Activated CD4-positive, alpha-beta memory T cell treated with anti-CD3 and anti-CD28 coated beads, Interleukin-2, amount 10 ng/mL, durations not matched to agents 7 days and 5 days (primary cell): ENCODE results near the gene SLC9C1. TPM values are rescaled to one million over a fixed set of nuclear protein-coding genes. Genes with fewer than 3 reads are reported as not detected.

Experiments used
- CTCF ChIA-PET: fragments of 350-600 bp; sonication (Branson Sonifier 250); formaldehyde crosslinking; loops from one replicate; lab custom pipeline; 2021; ENCODE audit warnings: antibody characterized with exemption, inconsistent platforms; lab: Charles Lee
- POLR2A ChIA-PET: fragments of 350-600 bp; sonication (Branson Sonifier 250); formaldehyde crosslinking; loops from one replicate; lab custom pipeline; 2021; ENCODE audit warnings: antibody characterized with exemption; lab: Charles Lee
- DNase-seq: peaks from one replicate; pipeline ENCODE4 v3.0.0-alpha.2; 2020
- H3K27ac Mint-ChIP-seq: one replicate; pipeline ENCODE4 v1.8.0; 2021; ENCODE audit warnings: mild to moderate bottlenecking, mixed read lengths
- H3K27me3 Mint-ChIP-seq: one replicate; pipeline ENCODE4 v1.8.0; 2021; ENCODE audit warnings: mixed read lengths
- H3K36me3 Mint-ChIP-seq: one replicate; pipeline ENCODE4 v1.8.0; 2021; ENCODE audit warnings: low read depth, mixed read lengths
- H3K4me1 Mint-ChIP-seq: one replicate; pipeline ENCODE4 v1.8.0; 2021; ENCODE audit warnings: mixed read lengths
- H3K4me3 Mint-ChIP-seq: one replicate; pipeline ENCODE4 v1.8.0; 2021; ENCODE audit warnings: mild to moderate bottlenecking, mixed read lengths
- H3K9me3 Mint-ChIP-seq: one replicate; pipeline ENCODE4 v1.8.0; 2021; ENCODE audit warnings: mixed read lengths
- total RNA-seq, 2 experiments: library from RNA; stranded (reverse); gene quantifications; one replicate each; pipeline ENCODE4 v1.2.3, GENCODE V29; 2021

The SLC9C1 gene
- not detected for total RNA-seq

DNA sequence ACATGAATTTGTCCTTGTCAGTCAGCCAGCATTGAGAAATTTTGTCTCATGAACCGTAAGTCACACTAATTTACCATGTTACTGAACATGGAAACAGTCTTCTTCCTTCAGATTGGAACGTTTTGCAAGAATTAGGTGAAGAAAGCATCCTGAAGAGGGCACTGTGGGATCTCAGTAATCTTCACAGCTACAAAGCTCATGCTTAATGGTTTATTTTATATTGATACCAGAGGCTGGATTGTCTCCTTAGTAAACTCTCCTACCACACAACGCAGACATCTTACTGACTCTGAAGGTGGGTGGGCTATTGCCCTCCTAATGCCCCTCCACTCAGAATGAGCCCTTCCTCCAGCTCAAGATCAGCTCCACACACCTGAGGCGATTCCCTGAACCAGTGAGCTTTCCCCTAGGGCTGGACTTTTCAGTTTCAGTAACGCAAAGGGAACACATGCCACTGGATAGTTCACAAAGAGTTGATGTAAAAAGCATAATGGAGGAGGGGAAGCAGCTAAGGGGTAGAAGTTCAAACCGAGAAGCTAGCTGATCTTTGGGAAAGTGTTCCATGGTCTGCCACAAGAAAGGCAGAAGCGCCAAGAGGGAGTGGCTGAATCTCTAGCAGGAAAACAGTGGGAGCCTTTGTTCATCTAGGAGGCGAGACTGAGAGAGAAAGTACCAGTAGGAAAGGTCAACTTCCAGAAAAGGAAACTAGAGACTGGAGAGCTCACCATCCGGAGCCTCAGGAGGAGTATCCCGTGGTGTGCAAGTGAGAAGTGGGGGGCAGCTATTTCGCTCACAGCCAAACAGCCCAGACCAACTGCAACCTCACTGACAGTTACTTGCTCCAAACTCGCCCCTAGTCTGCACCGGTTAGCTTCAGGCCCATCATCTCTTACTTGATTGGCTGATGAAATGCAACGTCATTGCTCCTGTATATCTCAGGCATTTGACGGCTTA is at the start of gene SLC9C1:
Gene SLC9C1, minus strand, starts transcription at position 849 of the 954 bp plus-strand sequence. CDS start 7,425 bp downstream, outside the sequence.
- no peaks in the 10 kb centered on the region for H3K9me3 Mint-ChIP-seq
- H3K27ac Mint-ChIP-seq, result no peak within 1 kb of the TSS
- peak within 1 kb of the TSS; percentile 51 for H3K4me3 Mint-ChIP-seq
- DNase-seq, result peak; percentile 48
- H3K4me1 Mint-ChIP-seq, result peaks cover 28% of the 10 kb centered on the region
- POLR2A ChIA-PET, result interaction anchor here (1.2 to 1.6 kb wide), 3 partner anchors 10 to 144 kb away, joined by 3 to 5 read pairs (median 3); no protein-coding TSS in a partner anchor
- no peaks in the 10 kb centered on the region for H3K36me3 Mint-ChIP-seq
- CTCF ChIA-PET, result interaction anchor here (0.7 to 4.8 kb wide), 38 partner anchors 8 to 742 kb away, joined by 3 to 42 read pairs (median 5); partner anchors contain the start of gene CD200
- no peaks in the 10 kb centered on the region for H3K27me3 Mint-ChIP-seq

DNA sequence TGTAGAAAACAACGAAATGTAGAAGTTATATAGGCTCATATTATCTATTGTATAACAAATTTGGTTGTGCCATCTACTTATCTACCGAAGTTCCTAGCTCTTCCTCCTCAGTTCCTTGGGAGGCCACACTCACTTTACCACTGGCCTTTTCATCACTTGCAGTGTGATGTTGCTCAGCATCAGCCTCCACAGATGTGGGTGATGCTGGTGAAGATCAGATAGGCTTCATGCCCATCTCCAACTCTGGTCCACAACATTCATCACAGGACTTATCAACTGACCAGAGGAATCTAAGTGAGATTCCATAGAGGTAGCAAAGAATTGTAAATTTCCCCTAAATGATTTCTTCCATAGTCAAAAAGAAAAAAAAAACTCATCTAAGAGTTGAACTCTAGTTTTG is 47.4 kb upstream of the SLC9C1 start:
- CTCF ChIA-PET, result no interaction called here
- no peak for DNase-seq
- Mint-ChIP-seq H3K4me1 (peaks cover 28% of the 10 kb centered on the region), H3K9me3 (peaks cover 8% of the 10 kb centered on the region), H3K27me3 (no peaks in the 10 kb centered on the region), H3K27ac (no peak overlapping the region), H3K36me3 (peaks cover 36% of the 10 kb centered on the region), H3K4me3 (no peak overlapping the region)
- POLR2A ChIA-PET, result no interaction called here

DNA sequence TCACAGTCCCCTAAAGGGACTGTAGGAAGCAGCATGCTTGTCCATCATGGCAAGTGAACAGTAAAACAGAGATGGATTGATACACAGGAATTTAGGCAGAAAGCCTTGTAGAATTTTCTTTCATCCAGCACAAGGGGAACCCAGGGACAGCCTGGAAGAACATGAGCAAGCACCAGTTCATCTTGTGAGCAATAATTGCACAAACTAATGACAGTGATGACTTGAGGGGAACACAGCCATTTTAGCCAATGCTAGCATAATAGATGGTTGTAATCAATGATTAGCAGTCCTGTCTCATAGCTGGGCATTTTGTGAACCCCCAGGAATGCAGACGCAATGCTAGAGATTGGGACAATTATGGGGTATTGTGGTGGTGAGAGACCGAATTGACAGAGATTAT is 45.6 kb upstream of the SLC9C1 start:
- H3K4me3 Mint-ChIP-seq, result no peak overlapping the region
- H3K9me3 Mint-ChIP-seq, result peaks cover 5% of the 10 kb centered on the region
- peaks cover 19% of the 10 kb centered on the region for H3K36me3 Mint-ChIP-seq
- ChIA-PET POLR2A (no interaction called here), CTCF (interaction anchor here (1.7 kb wide), 1 partner anchor 202 kb away, joined by 3 read pairs; no protein-coding TSS in a partner anchor)
- no peak overlapping the region for H3K27ac Mint-ChIP-seq
- H3K27me3 Mint-ChIP-seq, result no peaks in the 10 kb centered on the region
- peaks cover 40% of the 10 kb centered on the region for H3K4me1 Mint-ChIP-seq
- no peak for DNase-seq

DNA sequence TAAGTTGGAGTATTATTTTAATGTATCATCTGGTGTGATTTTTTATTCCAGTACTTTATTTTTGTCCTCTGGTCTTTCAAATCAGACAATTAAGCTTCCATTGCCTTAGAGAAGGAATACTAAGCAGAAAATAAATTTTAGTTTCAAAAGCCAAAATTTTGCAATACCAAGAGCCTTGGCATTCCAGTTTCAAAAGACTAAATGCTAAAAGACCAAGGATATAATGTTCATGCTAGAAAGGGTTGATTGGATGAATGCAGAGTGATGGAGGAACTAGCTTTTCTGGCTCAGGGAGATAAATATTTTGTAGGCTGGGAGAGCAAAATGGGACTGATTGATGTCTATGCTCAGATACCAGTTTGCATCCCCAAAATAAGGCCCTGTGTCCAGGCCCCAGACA is 45.1 kb upstream of the SLC9C1 start:
- POLR2A ChIA-PET, result no interaction called here

DNA sequence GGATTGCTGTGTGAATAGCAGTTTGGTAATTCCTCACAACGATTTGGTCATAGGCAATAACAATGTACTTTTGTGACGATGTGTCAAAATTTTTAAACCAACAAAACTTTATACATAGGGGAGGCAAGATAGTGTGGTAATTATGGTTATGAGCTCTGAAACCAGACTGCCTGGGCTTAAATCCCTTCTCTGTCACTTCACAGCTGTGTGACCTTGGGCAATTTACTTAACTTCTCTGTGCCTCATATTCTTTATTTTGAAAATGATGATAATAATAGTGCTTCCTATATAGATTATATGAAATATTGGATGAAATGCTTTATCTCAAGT is 44.7 kb upstream of the SLC9C1 start:
- Mint-ChIP-seq H3K36me3 (peaks cover 9% of the 10 kb centered on the region), H3K4me3 (no peak overlapping the region), H3K27ac (no peak overlapping the region), H3K9me3 (peaks cover under 1% of the 10 kb centered on the region), H3K27me3 (no peaks in the 10 kb centered on the region), H3K4me1 (peaks cover 48% of the 10 kb centered on the region)
- no peak for DNase-seq
- POLR2A ChIA-PET, result no interaction called here
- CTCF ChIA-PET, result interaction anchor here (0.7 to 1.7 kb wide), 5 partner anchors 11 to 227 kb away, joined by 3 to 6 read pairs (median 4); no protein-coding TSS in a partner anchor

More for the DNA sequence above, 45.1 kb upstream of the SLC9C1 start:
- H3K9me3 Mint-ChIP-seq, result peaks cover 3% of the 10 kb centered on the region
- H3K4me1 Mint-ChIP-seq, result peaks cover 45% of the 10 kb centered on the region
- CTCF ChIA-PET, result interaction anchor here (1.0 to 1.7 kb wide), 3 partner anchors 10 to 202 kb away, joined by 3 to 4 read pairs (median 4); no protein-coding TSS in a partner anchor
- no peak overlapping the region for H3K27ac Mint-ChIP-seq
- no peak overlapping the region for H3K4me3 Mint-ChIP-seq
- no peak for DNase-seq
- no peaks in the 10 kb centered on the region for H3K27me3 Mint-ChIP-seq
- peaks cover 14% of the 10 kb centered on the region for H3K36me3 Mint-ChIP-seq

DNA sequence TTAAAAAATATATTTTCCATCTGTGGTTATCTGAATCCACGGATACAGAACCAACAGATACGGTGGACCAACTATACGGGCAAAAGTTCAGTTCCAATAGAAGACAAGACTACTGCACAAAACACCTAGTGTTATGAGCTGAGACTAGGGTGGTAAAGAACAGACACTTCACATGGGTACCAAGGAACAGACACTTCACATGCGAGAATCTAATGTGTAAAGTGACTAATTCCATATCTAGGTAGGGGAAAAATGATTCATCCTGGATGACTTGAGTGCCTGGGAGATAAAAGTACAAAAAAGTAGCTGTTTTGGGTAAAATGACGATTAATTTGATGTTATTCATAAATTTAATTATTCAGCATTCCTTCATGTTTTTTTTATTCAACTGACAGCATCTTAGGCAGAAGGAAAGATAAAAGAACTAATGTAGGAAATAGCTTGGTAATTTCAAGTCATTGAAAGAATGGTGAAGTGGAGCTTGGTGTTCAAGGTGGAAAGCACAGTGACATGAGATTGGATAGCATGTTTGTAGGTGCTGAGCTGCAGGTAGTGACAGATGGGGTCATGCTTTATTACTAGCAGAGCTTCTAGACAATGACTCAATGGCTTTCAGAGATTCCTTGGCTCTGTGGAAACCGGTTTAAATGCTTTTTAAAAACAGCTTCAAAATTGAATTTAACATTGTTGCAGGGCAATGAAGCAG is 44.2 kb upstream of the SLC9C1 start:
- Mint-ChIP-seq H3K36me3 (peaks cover 8% of the 10 kb centered on the region), H3K4me3 (no peak overlapping the region), H3K9me3 (no peaks in the 10 kb centered on the region), H3K27me3 (no peaks in the 10 kb centered on the region), H3K27ac (no peak overlapping the region), H3K4me1 (peaks cover 50% of the 10 kb centered on the region)
- no peak for DNase-seq
- POLR2A ChIA-PET, result no interaction called here
- CTCF ChIA-PET, result interaction anchor here (0.7 to 1.7 kb wide), 6 partner anchors 11 to 226 kb away, joined by 3 to 6 read pairs (median 4); no protein-coding TSS in a partner anchor

DNA sequence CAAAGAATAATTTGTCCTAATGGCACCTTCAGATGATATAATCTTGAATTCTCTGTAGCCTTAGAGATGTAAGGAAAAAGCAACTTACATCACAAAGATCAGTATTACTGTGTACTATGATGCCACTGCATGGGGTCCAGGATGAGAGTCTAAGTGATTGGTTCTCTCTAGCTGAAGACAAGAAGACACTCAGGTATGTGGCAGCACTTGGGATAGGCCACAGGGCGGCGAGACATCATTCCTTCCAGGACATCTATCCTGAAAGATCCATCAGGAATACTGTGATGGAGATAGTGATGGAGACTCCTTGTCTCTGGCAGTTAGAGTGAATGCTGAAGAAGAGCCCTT is 41.4 kb upstream of the SLC9C1 start:
- ChIA-PET CTCF (interaction anchor here (1.1 to 3.9 kb wide), 3 partner anchors 43 to 163 kb away, joined by 3 to 17 read pairs (median 5); partner anchors contain the start of gene BTLA), POLR2A (interaction anchor here (1.3 kb wide), 1 partner anchor 179 kb away, joined by 3 read pairs; no protein-coding TSS in a partner anchor)
- DNase-seq, result no peak
- no peak overlapping the region for H3K4me3 Mint-ChIP-seq
- H3K4me1 Mint-ChIP-seq, result peaks cover 49% of the 10 kb centered on the region
- H3K27ac Mint-ChIP-seq, result no peak overlapping the region
- no peaks in the 10 kb centered on the region for H3K27me3 Mint-ChIP-seq
- H3K9me3 Mint-ChIP-seq, result no peaks in the 10 kb centered on the region
- no peaks in the 10 kb centered on the region for H3K36me3 Mint-ChIP-seq

DNA sequence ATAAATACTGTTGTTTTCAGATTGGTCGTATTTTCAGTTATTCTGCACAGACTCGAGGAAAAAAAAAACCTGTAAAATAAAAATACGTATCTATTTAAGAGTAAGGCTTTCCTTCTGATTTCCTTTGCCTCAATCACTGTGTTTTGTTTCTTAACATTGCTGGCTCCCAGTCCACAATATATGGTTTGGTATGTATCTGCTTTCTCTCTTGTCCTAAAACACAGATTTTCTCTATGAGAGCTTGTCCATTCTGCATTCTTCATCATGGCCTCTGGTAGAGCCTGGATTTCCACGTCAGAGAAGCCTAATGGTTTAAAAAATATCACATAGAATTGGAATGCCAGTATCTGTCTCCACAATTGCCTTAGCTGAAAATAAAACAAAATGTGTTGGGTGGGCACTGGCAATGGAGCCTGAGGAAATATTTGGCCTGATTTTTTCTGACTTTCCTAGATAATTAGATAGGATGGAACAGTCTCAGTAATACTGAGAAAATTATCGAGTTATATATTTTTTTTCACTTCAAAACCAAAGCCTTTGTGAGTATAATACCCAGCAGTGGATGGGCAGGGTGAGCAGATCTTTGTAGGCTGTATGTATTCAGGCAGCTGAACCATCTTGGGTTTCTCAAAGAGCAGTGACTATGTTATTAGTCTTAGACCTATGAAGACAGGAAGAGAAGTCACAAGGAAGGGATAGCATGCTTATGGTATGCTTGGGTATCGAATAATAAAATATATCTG is 40.8 kb upstream of the SLC9C1 start:
- peak overlapping the region; percentile 84 for H3K4me3 Mint-ChIP-seq
- CTCF ChIA-PET, result interaction anchor here (0.8 to 3.9 kb wide), 6 partner anchors 36 to 223 kb away, joined by 3 to 34 read pairs (median 14); partner anchors contain the start of gene BTLA

DNA sequence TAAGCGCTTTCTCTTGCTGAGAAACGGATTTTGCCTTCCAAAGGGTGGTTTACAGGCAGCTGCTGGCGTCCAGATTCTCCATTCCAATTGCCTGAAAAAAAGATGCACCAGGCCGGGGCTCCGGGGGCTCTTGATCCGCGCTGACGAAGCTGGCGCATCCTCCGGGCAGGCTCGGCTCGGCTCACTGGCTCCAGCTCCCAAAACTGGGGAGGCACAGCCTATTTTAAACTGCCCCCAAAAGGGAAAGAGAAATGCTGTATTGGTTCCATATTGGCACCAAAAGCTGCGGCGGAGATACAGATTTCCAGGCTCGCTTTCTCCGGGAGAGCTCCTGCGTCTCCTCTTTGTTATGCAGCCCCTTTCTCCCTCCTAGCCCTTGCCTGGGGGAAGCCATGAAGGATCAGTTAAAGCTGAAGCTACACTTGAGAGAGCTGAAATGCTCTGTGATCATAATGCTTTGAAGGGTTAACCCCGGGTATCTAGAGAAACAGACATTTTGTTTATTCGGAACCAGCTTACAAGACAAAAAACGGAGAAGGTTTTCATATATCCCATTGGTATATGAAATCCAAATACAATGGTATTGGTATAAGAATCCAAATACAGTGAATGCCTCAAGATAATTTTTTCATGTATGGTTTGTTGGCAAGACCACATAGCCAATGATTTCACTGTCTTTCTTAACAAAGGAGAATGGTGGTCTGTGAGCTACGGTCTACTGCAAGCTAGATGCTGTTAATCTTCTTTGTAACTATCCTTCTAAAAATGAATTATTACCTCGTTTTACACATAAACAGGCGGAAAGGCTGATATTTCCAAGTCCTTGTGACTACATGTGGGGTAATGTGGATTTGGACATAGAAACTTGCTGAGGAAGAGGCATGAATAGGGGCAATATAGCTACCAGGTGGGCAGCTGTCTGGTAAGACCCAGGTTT is 39.6 kb upstream of the SLC9C1 start:
- CTCF ChIA-PET, result interaction anchor here (0.8 to 3.9 kb wide), 23 partner anchors 12 to 222 kb away, joined by 3 to 34 read pairs (median 4); partner anchors contain the start of genes BTLA and SLC9C1
- POLR2A ChIA-PET, result interaction anchor here (0.7 to 3.2 kb wide), 18 partner anchors 11 to 355 kb away, joined by 3 to 35 read pairs (median 4); partner anchors contain the start of genes ABHD10, BTLA and GCSAM
- Mint-ChIP-seq H3K36me3 (no peaks in the 10 kb centered on the region), H3K9me3 (no peaks in the 10 kb centered on the region), H3K27ac (peak overlapping the region; percentile 67), H3K4me1 (peaks cover 48% of the 10 kb centered on the region), H3K27me3 (no peaks in the 10 kb centered on the region), H3K4me3 (peak overlapping the region; percentile 84)
- DNase-seq, result peak; percentile 24

More for the DNA sequence above, 40.8 kb upstream of the SLC9C1 start:
- H3K27me3 Mint-ChIP-seq, result no peaks in the 10 kb centered on the region
- POLR2A ChIA-PET, result interaction anchor here (1.3 to 3.2 kb wide), 3 partner anchors 29 to 179 kb away, joined by 3 to 35 read pairs (median 13); partner anchors contain the start of gene BTLA
- no peak for DNase-seq
- H3K36me3 Mint-ChIP-seq, result no peaks in the 10 kb centered on the region
- H3K27ac Mint-ChIP-seq, result no peak overlapping the region
- H3K4me1 Mint-ChIP-seq, result peaks cover 49% of the 10 kb centered on the region
- H3K9me3 Mint-ChIP-seq, result no peaks in the 10 kb centered on the region

DNA sequence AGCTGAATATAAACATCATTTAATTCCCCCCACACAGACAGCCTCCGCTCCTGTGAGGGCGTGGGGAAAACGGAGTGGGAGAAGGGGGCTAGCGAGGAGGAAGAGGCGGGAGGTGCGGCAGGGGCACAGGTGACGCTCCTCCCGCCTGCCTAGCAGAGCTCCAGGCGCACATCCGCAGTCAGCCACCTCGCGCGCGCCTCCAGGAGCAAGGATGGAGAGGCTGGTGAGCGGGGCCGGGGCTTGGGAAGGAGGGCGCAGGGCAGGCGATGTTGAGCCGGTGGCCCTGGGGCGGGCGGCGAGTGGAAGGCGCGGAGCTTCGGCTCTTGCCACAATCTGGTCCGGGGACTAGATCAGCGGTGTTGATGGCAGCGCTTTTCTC is 39.0 kb upstream of the SLC9C1 start, which contains the start of gene CD200:
Gene CD200, plus strand, starts transcription at position 155 of the 379 bp plus-strand sequence. Its CDS starts 57 bp downstream, at position 212.
- H3K9me3 Mint-ChIP-seq, result no peaks in the 10 kb centered on the region
- H3K27ac Mint-ChIP-seq, result peak within 1 kb of the TSS; percentile 67
- H3K4me3 Mint-ChIP-seq, result peak within 1 kb of the TSS; percentile 84
- H3K36me3 Mint-ChIP-seq, result no peaks in the 10 kb centered on the region
- peaks cover 44% of the 10 kb centered on the region for H3K4me1 Mint-ChIP-seq
- H3K27me3 Mint-ChIP-seq, result no peaks in the 10 kb centered on the region
- DNase-seq, result peak; percentile 55
- ChIA-PET CTCF (interaction anchor here (0.8 to 3.9 kb wide), 21 partner anchors 11 to 221 kb away, joined by 3 to 34 read pairs (median 5); partner anchors contain the start of genes BTLA and SLC9C1), POLR2A (interaction anchor here (0.7 to 3.2 kb wide), 19 partner anchors 10 to 355 kb away, joined by 3 to 35 read pairs (median 4); partner anchors contain the start of genes ABHD10, BTLA and GCSAM)

DNA sequence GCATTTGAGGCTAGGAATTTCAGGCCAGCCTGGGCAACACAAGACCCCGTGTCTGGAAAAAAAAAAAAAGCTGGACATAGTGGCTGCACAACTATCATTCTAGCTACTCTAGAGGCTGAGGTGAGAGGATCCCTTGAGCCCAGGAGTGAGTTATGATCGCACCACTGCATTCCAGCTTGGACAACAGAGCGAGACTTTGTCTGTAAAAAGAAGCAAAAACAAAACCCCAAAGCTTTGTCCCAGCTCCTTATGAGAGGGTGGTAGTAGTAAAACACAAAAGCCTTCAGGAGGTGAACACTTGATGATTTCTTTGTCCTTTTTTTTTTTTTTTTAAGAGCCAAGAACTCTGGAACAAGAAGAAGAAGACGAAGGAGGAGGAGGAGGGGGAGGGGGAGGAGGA is 37.8 kb upstream of the SLC9C1 start:
- H3K36me3 Mint-ChIP-seq, result no peaks in the 10 kb centered on the region
- H3K27ac Mint-ChIP-seq, result no peak overlapping the region
- H3K9me3 Mint-ChIP-seq, result no peaks in the 10 kb centered on the region
- ChIA-PET CTCF (interaction anchor here (0.6 to 3.9 kb wide), 5 partner anchors 40 to 251 kb away, joined by 3 to 17 read pairs (median 8); no protein-coding TSS in a partner anchor), POLR2A (interaction anchor here (1.4 to 3.2 kb wide), 2 partner anchors 166 to 182 kb away, joined by 5 to 35 read pairs; partner anchors contain the start of gene BTLA)
- DNase-seq, result no peak
- H3K4me3 Mint-ChIP-seq, result peak overlapping the region; percentile 84
- H3K4me1 Mint-ChIP-seq, result peaks cover 37% of the 10 kb centered on the region
- H3K27me3 Mint-ChIP-seq, result peaks cover under 1% of the 10 kb centered on the region
